Right lobe of liver (tissue), 6 donors: ENCODE measurements around the gene GPR18. TPM values are rescaled to one million over a fixed set of nuclear protein-coding genes. Genes with fewer than 3 reads are reported as not detected.
A peak's percentile ranks its signal among the peaks of the same experiment; 100 is the strongest.
"Not testable (repeated sequence)": the region's sequence is repeated elsewhere in the genome, so short reads cannot be mapped to it uniquely, and the experiment has no call there.

Source experiments
- ATAC-seq, 4 donors: fragments of 200-7000 bp; cut with Tn5 transposase; one replicate each; pipeline ENCODE4 v1.9.1; 2020; ENCODE audit warnings: mild to moderate bottlenecking in 4 of 4, moderate library complexity in 4 of 4
- DNase-seq, 3 donors: peaks; one replicate each; pipeline ENCODE4 v3.0.0-alpha.2; 2020
- H3K27ac ChIP-seq, 3 donors: fragments of 200-600 bp; one replicate each; pipeline ENCODE4 v1.8.0; 2022
- H3K27me3 ChIP-seq, 2 donors: fragments of 200-600 bp; one replicate each; pipeline ENCODE4 v1.8.0; 2022
- H3K36me3 ChIP-seq, 4 donors: fragments of 200-600 bp; sonication (generic) in 1 of 4; one replicate each; pipeline versions ENCODE4 v1.5.1 to v1.8.0; 2017 to 2022; ENCODE audit warnings: control low read depth in 1 of 4
- H3K4me1 ChIP-seq, 4 donors: fragments of 200-600 bp; sonication (generic) in 1 of 4; one replicate each; pipeline versions ENCODE4 v1.5.1 to v1.8.0; 2017 to 2022; ENCODE audit warnings: control low read depth in 1 of 4
- H3K4me3 ChIP-seq, 3 donors: fragments of 200-600 bp; one replicate each; pipeline ENCODE4 v1.8.0; 2022
- H3K9me3 ChIP-seq, 4 donors: fragments of 200-600 bp; sonication (generic) in 1 of 4; one replicate each; pipeline versions ENCODE4 v1.5.1 to v1.8.0; 2017 to 2022; ENCODE audit warnings: control low read depth in 1 of 4
- CTCF ChIP-seq, 4 donors: fragments of 200-600 bp in 3 of 4; fragments of 450-650 bp in 1 of 4; IDR thresholded peaks; one replicate each; pipeline versions ENCODE4 v1.5.1 to v1.8.0; 2016 to 2022; ENCODE audit warnings: antibody characterized with exemption in 4 of 4, mild to moderate bottlenecking in 2 of 4
- POLR2A ChIP-seq: fragments of 450-650 bp; IDR thresholded peaks from one replicate; pipeline ENCODE4 v1.6.1; 2017; ENCODE audit warnings: antibody characterized with exemption, mild to moderate bottlenecking
- WGBS: methylation state at CpG from one replicate; pipeline ENCODE4 v1.1.6; 2018; ENCODE audit warnings: low coverage, low lambda C conversion rate; ENCODE audit not compliant: insufficient coverage; ENCODE audit errors: missing lambda C conversion rate; 5-methylcytosine and 5-hydroxymethylcytosine counted together
- intact Hi-C, 2 donors: fragments of 100-400 bp; cut with DNase I; formaldehyde crosslinking; loops; one replicate each; pipeline versions ENCODE4 v1.11.2 to v1.14.1; 2022
- total RNA-seq, 6 experiments: library from RNA; depleted of rRNA in 2 of 6; stranded (reverse); fragments of >200 nt in 2 of 6; fragmentation: NEBNext Ultra II Directional in 3 of 6; extraction: Animal tissue kit (Norgen Biotek cat#: 25700) in 3 of 6; gene quantifications; one replicate each; pipeline versions ENCODE4 v1.1.0 to v1.2.4, GENCODE V29; 2016 to 2023
- donor health status: DM: no; HTN: yes; CAD: no.
- donor health status: DM: no; HTN: no; CAD: no.
- donor health status: DM: no; HTN: no; CAD: no.
- donor health status: DM: no; HTN: yes; CAD: no.
- donor health status: DM: no; HTN: yes; CAD: no.

The GPR18 gene
- total RNA-seq, 6 experiments from 2014 or later, result 0.13 to 0.17 TPM; not detected in 4

- WGBS, result 88% methylated on average over 2 of the region's 3 CpGs
- intact Hi-C loops, result no loop called here
These were observed 27.2 kb downstream of the GPR18 start for GRCh38 chr13:99230991-99231390.

GRCh38 chr13:99230588-99230987, 27.6 kb downstream of the GPR18 start:
- H3K4me1 ChIP-seq, H3K27me3 ChIP-seq, H3K36me3 ChIP-seq, DNase-seq, H3K4me3 ChIP-seq, intact Hi-C loops, H3K9me3 ChIP-seq, ATAC-seq, H3K27ac ChIP-seq: not testable (repeated sequence)
- 89% methylated on average over 12 of the region's 12 CpGs for WGBS

More at GRCh38 chr13:99230991-99231390, 27.2 kb downstream of the GPR18 start:
- Histone ChIP-seq H3K4me3 (no peak overlapping the region), H3K27ac (no peak overlapping the region), H3K4me1 (no peaks in the 10 kb centered on the region), H3K27me3 (no peaks in the 10 kb centered on the region), H3K9me3 (no peaks in the 10 kb centered on the region), H3K36me3 (no peaks in the 10 kb centered on the region)
- no peak for DNase-seq
- ATAC-seq, result no peak
- TF ChIP-seq POLR2A (no peak), CTCF (IDR thresholded peaks at IDR 0.05) (no peak)

- intact Hi-C loops, result no loop called here
- DNase-seq, result no peak
- no peaks in the 10 kb centered on the region for H3K4me1 ChIP-seq
These were observed 29.2 kb downstream of the GPR18 start for GRCh38 chr13:99228737-99229691.

GRCh38 chr13:99227909-99228688, 30.1 kb downstream of the GPR18 start:
- TF ChIP-seq POLR2A (no peak), CTCF (IDR thresholded peaks at IDR 0.05) (no peak)
- intact Hi-C loops, result no loop called here
- H3K4me1 ChIP-seq, result peaks cover 0 to 8% (median 0%) of the 10 kb centered on the region in 4 donors
- no peak overlapping the region for H3K27ac ChIP-seq
- DNase-seq (no peak), ATAC-seq (peak in 3 of 4 donors; percentile 17 to 26 (median 26))
- H3K36me3 ChIP-seq, result no peaks in the 10 kb centered on the region
- no peaks in the 10 kb centered on the region for H3K9me3 ChIP-seq
- no peaks in the 10 kb centered on the region for H3K27me3 ChIP-seq
- WGBS, result 84% methylated on average over 11 of the region's 15 CpGs
- no peak overlapping the region for H3K4me3 ChIP-seq

More at GRCh38 chr13:99228737-99229691, 29.2 kb downstream of the GPR18 start:
- Histone ChIP-seq H3K27me3 (no peaks in the 10 kb centered on the region), H3K27ac (no peak overlapping the region), H3K36me3 (no peaks in the 10 kb centered on the region), H3K9me3 (no peaks in the 10 kb centered on the region), H3K4me3 (no peak overlapping the region)
- TF ChIP-seq POLR2A (no peak), CTCF (IDR thresholded peaks at IDR 0.05) (no peak)
- 59% methylated on average over 13 of the region's 13 CpGs for WGBS
- ATAC-seq, result peak in 3 of 4 donors; percentile 18 to 33 (median 21)
